ENCODE measurements around the gene FAAH.

The FAAH gene

DNA sequence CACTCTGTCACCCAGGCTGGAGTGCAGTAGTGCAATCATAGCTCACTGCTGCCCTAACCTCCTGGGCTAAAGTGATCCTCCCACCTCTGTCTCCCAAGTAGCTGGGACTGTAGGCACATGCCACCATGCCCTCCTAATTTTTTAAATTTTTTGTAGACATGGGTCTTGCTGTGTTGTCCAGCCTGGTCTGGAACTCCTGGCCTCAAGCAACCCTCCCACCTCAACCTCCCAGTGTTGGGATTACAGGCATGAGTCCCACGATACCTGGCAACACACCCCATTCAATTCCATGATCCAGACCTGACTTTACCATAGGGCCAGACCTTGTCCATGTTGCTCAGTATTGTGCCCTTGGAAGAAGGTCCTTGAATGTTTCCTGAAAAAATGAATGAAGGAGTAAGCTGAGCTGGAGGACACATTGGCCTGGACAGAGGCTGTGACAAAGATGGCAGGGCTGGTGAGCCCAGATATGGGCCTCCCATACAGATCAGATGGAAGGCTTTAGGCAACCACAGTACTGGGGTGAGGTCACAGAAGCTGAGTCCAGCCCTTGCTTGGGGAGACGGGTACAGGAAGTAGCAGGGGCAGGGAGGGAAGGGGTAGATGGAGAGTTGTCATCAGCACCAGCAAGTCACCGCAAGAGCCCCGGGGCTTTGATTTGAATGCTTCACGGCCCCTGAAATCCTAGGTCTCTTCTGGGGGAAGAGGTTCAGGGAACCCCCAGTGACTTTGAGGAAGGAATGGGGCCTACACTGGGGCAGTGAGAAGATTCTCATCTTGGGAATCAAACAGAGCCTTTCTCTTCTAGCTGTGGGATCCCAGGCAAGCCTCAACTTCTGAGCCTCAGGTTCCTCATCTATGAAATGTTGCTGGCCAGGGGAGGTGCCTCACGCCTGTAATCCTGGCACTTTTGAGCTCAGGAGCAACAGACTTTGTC, 55.4 kb downstream of the FAAH start:
- no peak for DNase-seq (ENCODE audit: low read depth in 3 of 3)

GRCh38 chr1:46450160-46450517, 56.0 kb downstream of the FAAH start:
- DNase-seq (ENCODE audit: low read depth in 3 of 3) = no peak

- DNase-seq (ENCODE audit: low read depth in 3 of 3) = no peak
Measured at GRCh38 chr1:46451948-46452930, 58.1 kb downstream of the FAAH start.

DNA sequence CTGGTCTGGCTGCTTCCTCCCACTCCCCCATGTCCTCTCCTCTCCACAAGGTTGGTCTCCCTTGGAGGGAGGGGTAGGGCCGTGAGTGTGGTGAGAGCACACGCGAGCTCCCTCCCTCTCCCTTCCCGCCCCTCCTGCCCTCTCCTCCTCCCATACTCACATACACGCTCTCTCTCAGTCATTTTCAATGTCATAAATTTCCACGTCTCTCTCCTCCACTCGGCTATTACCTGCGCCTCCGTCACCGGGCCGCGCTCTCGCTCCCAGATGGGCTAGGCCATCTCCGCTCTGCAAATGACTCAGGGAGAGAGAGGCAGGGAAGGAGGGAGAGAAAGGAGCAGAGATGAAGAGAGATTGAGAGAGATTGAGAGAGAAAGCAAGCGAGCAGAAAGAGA, 58.8 kb downstream of the FAAH start:
- no peak for DNase-seq (ENCODE audit: low read depth in 3 of 3)

GRCh38 chr1:46453449-46453848, 59.3 kb downstream of the FAAH start:
- no peak for DNase-seq (ENCODE audit: low read depth in 3 of 3)

DNA sequence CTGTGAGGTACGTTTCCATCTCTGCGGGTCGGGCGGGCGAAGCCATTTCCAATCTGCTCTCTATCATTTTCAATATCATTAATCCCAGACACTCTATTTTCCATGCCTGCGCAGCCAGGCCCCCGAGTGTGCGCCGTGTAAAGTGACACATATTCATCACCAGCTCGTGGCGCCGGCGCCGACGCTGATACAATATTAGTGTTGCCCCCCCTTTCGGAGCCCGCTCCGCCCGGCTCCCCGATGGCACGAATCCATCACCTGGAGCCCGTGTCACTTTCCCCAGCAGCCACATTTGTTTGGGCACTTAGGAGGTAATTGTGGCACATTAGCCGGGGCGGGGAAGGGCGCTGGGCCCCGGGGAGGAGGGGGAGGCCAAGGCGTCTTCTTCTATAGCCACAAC, 61.8 kb downstream of the FAAH start:
- no peak for DNase-seq (ENCODE audit: low read depth in 3 of 3)

DNA sequence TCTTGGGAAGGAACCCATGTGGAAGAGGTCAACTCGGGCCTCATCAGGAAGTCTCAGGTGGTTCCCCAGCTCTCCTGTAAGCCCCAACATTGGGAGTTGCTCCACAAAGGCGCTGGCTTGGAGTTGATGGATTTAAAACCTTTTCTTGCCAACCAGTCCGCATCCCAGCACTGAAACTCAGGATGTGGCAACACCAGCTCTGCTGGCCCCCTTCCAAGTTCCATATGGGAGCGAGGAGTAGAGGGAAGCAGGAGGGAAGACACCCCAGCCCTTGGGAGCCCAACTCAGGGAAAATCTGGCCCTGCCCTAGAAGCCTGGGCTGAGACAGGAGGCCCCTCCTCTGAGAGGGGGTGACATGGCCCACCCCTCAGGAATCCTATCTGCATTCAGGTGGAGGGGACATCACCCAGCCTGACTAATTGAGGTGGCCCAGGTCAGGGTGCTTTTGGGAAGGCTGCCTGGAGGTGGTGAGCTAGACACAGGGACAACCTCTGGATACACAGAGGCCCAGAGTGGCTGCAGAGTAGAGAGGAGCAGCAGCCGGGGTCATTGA, 62.4 kb downstream of the FAAH start:
- no peak for DNase-seq (ENCODE audit: low read depth in 3 of 3)

- DNase-seq (ENCODE audit: low read depth in 3 of 3) = no peak
Measured at GRCh38 chr1:46457178-46457577, 63.1 kb downstream of the FAAH start.

DNA sequence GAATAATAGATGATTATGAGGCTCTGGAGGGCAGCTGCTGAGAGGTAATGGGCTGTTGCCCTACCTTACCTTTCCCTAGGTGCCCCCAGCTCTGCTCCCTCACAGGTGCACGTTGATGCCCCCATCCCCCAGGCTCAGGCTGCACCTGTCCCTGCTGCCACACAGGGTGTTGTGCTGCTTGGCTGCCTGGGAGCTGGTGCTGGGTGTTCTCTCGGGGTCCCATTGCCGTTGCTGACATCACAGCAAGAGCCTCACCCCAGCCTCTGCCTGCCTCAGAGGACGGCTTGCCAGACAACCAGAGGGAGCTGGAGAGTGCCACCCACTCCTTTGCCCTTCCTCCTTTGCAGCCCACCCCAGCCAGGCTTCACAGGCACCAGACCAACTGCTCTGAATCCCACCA, 64.1 kb downstream of the FAAH start:
- no peak for DNase-seq (ENCODE audit: low read depth in 3 of 3)

DNA sequence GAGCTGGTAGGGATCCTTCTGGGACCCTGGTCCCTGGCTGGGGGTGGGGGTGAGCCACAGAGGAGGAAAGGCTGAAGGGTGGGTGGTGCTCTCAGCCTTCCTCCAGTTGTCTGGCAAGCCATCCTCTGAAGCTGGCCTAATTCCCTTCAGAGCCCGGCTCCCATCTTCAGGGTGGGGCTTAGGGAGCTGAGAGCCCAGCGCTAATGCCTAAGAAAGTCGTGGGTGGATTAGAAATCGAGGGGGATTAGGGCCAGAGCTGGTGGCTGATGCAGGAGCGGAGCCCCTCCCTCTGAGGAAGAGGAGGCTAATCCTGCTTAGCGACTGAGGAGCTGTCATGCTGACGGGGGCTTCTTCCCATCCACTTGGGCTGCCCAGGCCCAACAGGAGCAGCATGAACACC, 64.7 kb downstream of the FAAH start:
- no peak for DNase-seq (ENCODE audit: low read depth in 3 of 3)

GRCh38 chr1:46459315-46459714, 65.2 kb downstream of the FAAH start:
- DNase-seq (ENCODE audit: low read depth in 3 of 3) = no peak

DNA sequence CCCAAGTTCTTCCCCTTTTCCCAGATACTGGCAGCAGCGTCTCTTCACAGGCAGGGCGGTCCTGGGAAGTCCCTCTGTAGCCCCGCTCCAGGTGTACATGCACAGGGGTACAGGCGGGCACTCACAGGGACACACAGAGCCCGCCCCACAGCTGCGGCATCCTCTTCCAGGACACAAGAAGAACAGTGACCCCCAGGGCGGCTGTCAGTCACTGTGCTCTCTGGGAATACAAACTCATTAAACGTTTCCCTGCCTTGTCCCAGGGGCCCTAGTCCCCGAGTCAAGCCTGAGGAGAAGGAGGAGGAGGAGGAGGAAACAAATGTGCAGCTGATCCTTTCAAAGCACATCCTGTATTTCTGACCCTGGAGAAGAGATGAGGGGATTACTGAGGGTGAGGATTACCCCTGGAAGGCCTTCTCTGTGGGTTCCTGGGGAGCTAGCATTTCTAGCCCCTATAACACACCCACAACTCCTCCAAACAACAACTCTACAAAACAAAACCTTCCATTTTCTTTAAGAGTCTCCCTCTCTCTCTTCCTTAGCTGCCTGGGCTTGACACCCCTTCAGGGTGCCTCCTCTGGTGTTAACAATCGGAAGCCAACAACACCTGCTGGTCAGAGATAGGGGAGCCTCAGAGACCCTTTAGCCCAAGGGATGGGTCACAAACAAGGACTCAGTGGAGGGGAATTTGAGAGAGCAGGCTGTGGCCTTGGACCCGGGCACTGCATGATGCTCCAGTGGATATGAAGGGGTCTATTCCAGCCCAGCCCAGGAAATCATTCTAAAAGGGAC, 67.1 kb downstream of the FAAH start:
- DNase-seq (ENCODE audit: low read depth in 3 of 3) = no peak

DNA sequence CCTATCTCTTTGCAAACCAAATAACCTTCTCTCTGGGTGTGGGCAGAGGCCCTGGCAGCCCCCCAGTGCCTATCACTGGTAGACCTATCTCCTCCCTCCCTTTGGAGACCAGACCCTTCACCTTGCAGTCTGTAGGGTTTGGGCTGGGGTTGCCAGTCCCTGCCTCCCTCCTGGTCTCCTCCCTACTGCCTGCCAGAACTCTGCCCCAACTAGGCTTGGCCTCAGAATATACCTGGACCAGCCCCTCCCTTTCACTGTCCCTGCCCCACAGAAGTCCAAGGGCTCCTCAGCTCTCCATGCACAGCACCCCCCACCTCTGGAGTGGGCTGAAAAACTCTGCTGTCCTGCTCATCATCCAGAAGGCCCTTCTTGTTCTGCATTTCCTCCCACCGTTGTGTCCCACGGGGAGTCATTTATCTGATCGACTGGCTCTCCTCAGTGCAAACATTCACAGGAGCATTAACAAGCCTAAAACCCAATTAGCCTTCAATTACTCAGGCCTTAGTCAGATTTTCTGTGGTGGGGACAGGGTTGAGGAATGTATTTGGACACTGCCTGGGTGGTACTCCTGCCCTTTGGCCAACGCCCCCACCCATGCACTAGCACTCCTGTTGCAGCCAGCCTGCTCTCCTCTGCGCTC, 67.8 kb downstream of the FAAH start:
- DNase-seq (ENCODE audit: low read depth in 3 of 3) = no peak
